Activated CD8-positive, alpha-beta memory T cell treated with anti-CD3 and anti-CD28 coated beads, Interleukin-2, amount 10 ng/mL, durations not matched to agents 7 days and 5 days (primary cell): Measurements from ENCODE around the gene GID4. TPM values are rescaled to one million over a fixed set of nuclear protein-coding genes. Genes with fewer than 3 reads are reported as not detected.
A peak's percentile ranks its signal among the peaks of the same experiment; 100 is the strongest.
"Not testable (repeated sequence)": the region's sequence is repeated elsewhere in the genome, so short reads cannot be mapped to it uniquely, and the experiment has no call there.

Experiments used
- ATAC-seq: fragments of 150-1000 bp; cut with Tn5 transposase; one replicate; pipeline ENCODE4 v1.10.0; 2021; ENCODE audit warnings: moderate library complexity
- CTCF ChIA-PET: fragments of 350-600 bp; sonication (Branson Sonifier 250); formaldehyde crosslinking; loops from one replicate; lab custom pipeline; 2021; ENCODE audit warnings: antibody characterized with exemption; lab: Charles Lee
- DNase-seq: peaks from one replicate; pipeline ENCODE4 v3.0.0-alpha.2; 2020
- H3K27ac Mint-ChIP-seq: one replicate; pipeline ENCODE4 v1.8.0; 2021; ENCODE audit warnings: mild to moderate bottlenecking, mixed read lengths
- H3K27me3 Mint-ChIP-seq: one replicate; pipeline ENCODE4 v1.8.0; 2021; ENCODE audit warnings: mixed read lengths
- H3K36me3 Mint-ChIP-seq: one replicate; pipeline ENCODE4 v1.8.0; 2021; ENCODE audit warnings: mild to moderate bottlenecking, mixed read lengths
- H3K4me1 Mint-ChIP-seq: one replicate; pipeline ENCODE4 v1.8.0; 2021; ENCODE audit warnings: mixed read lengths
- H3K4me3 Mint-ChIP-seq: one replicate; pipeline ENCODE4 v1.8.0; 2021; ENCODE audit warnings: mild to moderate bottlenecking, moderate library complexity, mixed read lengths
- H3K9me3 Mint-ChIP-seq: one replicate; pipeline ENCODE4 v1.8.0; 2022; ENCODE audit warnings: low read depth, mixed read lengths
- total RNA-seq, 2 experiments: library from RNA; stranded (reverse); gene quantifications; one replicate each; pipeline ENCODE4 v1.2.3, GENCODE V29; 2021

Gene GID4
- 10 to 100 TPM in 1 of 2 experiments, 1 to 10 TPM in 1; 8.7 to 11.0 TPM for total RNA-seq

- H3K36me3 Mint-ChIP-seq: peaks cover 2% of the 10 kb centered on the region
- CTCF ChIA-PET: interaction anchor here (0.7 to 1.3 kb wide), 4 partner anchors 14 to 360 kb away, joined by 3 to 4 read pairs (median 4); no protein-coding TSS in a partner anchor
- DNase-seq: peak; percentile 100
- H3K9me3 Mint-ChIP-seq: no peaks in the 10 kb centered on the region
- H3K4me3 Mint-ChIP-seq: peak within 1 kb of the TSS; percentile 90
- H3K4me1 Mint-ChIP-seq: peaks cover 58% of the 10 kb centered on the region
- peak; percentile 94 for ATAC-seq
- no peaks in the 10 kb centered on the region for H3K27me3 Mint-ChIP-seq
- peak within 1 kb of the TSS; percentile 89 for H3K27ac Mint-ChIP-seq
Observed at GRCh38 chr17:18038861-18039534, at the start of gene GID4, which contains the start of gene ATPAF2. GID4 (plus strand) TSS chr17:18039408; CDS start chr17:18039465, 57 bp downstream. ATPAF2 (minus strand) TSS chr17:18039168; CDS start chr17:18039013, 155 bp downstream.

DNA sequence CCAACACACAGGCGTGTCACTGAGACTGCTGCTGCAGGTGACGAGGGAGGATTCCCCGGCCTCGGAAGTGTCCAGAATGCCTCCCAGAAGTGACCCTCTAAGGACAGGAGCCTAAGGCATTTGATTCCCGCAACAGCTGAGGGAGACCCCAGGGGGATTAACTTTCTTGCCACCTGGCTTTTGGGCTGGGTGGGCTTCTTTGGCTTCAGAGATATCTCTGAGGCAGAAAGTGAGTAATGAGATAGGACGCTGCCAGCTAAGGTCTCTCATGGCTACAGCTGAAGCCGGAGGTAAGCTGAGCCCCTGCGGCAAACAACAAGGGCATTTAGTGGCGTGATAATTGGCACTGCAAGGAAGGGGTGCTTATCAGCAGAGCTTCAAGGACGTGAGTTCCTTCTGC lies 49.6 kb upstream of the GID4 start:
- Mint-ChIP-seq H3K4me3 (no peak overlapping the region), H3K36me3 (no peaks in the 10 kb centered on the region), H3K27me3 (no peaks in the 10 kb centered on the region), H3K27ac (no peak overlapping the region), H3K4me1 (no peaks in the 10 kb centered on the region), H3K9me3 (no peaks in the 10 kb centered on the region)
- DNase-seq: no peak
- CTCF ChIA-PET: no interaction called here
- no peak for ATAC-seq

GRCh38 chr17:17990282-17990681 lies 48.9 kb upstream of the GID4 start:
- CTCF ChIA-PET: no interaction called here
- H3K27ac Mint-ChIP-seq: no peak overlapping the region
- no peaks in the 10 kb centered on the region for H3K9me3 Mint-ChIP-seq

DNA sequence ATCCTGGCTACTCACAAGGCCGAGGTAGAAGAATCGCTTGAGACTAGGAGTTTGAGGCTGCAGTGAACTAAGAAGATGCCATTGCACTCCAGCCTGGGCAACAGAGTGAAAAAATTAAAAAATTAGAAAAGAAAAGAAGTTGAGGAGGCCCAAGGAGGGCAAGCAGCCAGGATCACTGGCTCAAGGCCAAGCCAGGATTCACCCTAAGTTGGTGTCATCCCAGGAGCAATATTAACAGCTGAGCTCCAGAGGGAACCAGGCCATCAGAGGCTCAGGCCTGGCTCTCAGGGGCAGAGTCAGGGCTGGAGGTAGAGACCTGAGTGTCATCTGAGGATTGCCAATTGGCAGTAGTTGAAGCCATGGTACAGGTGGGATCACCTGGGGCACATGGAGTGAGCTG lies 45.8 kb upstream of the GID4 start:
- ATAC-seq (no peak), DNase-seq (no peak)
- Mint-ChIP-seq H3K27me3 (no peaks in the 10 kb centered on the region), H3K36me3 (no peaks in the 10 kb centered on the region), H3K4me1 (no peaks in the 10 kb centered on the region), H3K9me3 (no peaks in the 10 kb centered on the region), H3K27ac (no peak overlapping the region), H3K4me3 (no peak overlapping the region)
- CTCF ChIA-PET: interaction anchor here (0.6 to 1.1 kb wide), 2 partner anchors 35 to 354 kb away, joined by 3 to 4 read pairs; no protein-coding TSS in a partner anchor

More at GRCh38 chr17:17990282-17990681, 48.9 kb upstream of the GID4 start:
- H3K27me3 Mint-ChIP-seq: no peaks in the 10 kb centered on the region
- ATAC-seq: no peak
- no peak overlapping the region for H3K4me3 Mint-ChIP-seq
- no peaks in the 10 kb centered on the region for H3K4me1 Mint-ChIP-seq
- H3K36me3 Mint-ChIP-seq: no peaks in the 10 kb centered on the region
- no peak for DNase-seq

DNA sequence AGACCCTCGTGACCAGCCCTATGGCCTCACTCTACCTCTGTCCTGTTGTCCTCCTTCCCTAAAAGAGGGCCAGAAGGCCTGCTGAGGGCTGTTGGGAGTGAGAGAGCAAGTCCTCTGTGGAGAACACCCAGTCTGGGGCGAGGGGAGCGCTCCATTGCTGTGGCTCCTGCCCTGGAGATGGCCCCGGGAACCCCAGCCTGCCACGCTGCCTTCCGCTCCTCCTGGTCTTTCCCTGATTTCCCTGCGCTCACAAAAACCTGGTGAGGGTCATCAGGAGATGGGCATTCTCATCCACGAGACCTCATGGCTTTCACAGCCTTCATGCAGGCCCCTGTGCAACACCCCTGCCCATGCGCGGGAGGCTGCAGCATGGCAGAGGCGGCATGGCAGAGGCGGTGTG lies 45.4 kb upstream of the GID4 start:
- H3K36me3 Mint-ChIP-seq: no peaks in the 10 kb centered on the region
- CTCF ChIA-PET: interaction anchor here (0.6 to 2.3 kb wide), 2 partner anchors 8 to 40 kb away, joined by 3 to 16 read pairs; no protein-coding TSS in a partner anchor

GRCh38 chr17:17994271-17995069 lies 44.7 kb upstream of the GID4 start:
- no peak overlapping the region for H3K27ac Mint-ChIP-seq
- DNase-seq: no peak
- CTCF ChIA-PET: interaction anchor here (0.6 to 2.3 kb wide), 2 partner anchors 9 to 39 kb away, joined by 3 to 16 read pairs; no protein-coding TSS in a partner anchor
- H3K27me3 Mint-ChIP-seq: no peaks in the 10 kb centered on the region
- ATAC-seq: peak; percentile 64
- H3K4me3 Mint-ChIP-seq: no peak overlapping the region
- H3K36me3 Mint-ChIP-seq: no peaks in the 10 kb centered on the region
- no peaks in the 10 kb centered on the region for H3K9me3 Mint-ChIP-seq
- H3K4me1 Mint-ChIP-seq: no peaks in the 10 kb centered on the region

More for the DNA sequence above, 45.4 kb upstream of the GID4 start:
- Mint-ChIP-seq H3K4me3 (no peak overlapping the region), H3K9me3 (no peaks in the 10 kb centered on the region), H3K27me3 (no peaks in the 10 kb centered on the region), H3K4me1 (no peaks in the 10 kb centered on the region), H3K27ac (no peak overlapping the region)
- no peak for DNase-seq
- no peak for ATAC-seq

DNA sequence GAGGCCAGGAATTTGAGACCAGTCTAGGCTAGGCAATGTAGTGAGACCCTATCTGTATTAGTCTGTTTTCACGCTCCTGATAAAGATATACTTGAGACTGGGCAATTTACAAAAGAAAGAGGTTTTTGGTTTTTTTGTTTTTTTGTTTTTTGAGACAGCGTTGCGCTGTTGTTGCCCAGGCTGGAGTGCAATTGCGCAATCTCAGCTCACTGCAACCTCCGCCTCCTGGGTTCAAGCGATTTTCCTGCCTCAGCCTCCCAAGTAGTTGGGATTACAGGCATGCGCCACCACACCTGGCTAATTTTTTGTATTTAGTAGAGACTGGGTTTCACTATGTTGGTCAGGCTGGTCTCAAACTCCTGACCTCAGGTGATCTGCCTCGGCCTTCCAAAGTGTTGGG lies 43.3 kb upstream of the GID4 start:
- CTCF ChIA-PET: interaction anchor here (2.3 kb wide), 1 partner anchor 38 kb away, joined by 16 read pairs; no protein-coding TSS in a partner anchor
- H3K4me3 Mint-ChIP-seq, DNase-seq, H3K4me1 Mint-ChIP-seq, H3K36me3 Mint-ChIP-seq, H3K27me3 Mint-ChIP-seq, ATAC-seq, H3K27ac Mint-ChIP-seq, H3K9me3 Mint-ChIP-seq: not testable (repeated sequence)

GRCh38 chr17:17998934-17999333 lies 40.3 kb upstream of the GID4 start:
- DNase-seq: no peak
- H3K4me3 Mint-ChIP-seq: no peak overlapping the region
- ATAC-seq: no peak
- H3K27me3 Mint-ChIP-seq: no peaks in the 10 kb centered on the region
- H3K9me3 Mint-ChIP-seq: no peaks in the 10 kb centered on the region
- H3K36me3 Mint-ChIP-seq: no peaks in the 10 kb centered on the region
- H3K27ac Mint-ChIP-seq: no peak overlapping the region
- CTCF ChIA-PET: no interaction called here
- H3K4me1 Mint-ChIP-seq: no peaks in the 10 kb centered on the region

- Mint-ChIP-seq H3K4me1 (no peaks in the 10 kb centered on the region), H3K36me3 (no peaks in the 10 kb centered on the region), H3K4me3 (no peak overlapping the region), H3K9me3 (no peaks in the 10 kb centered on the region), H3K27me3 (no peaks in the 10 kb centered on the region), H3K27ac (no peak overlapping the region)
- DNase-seq (no peak), ATAC-seq (no peak)
- CTCF ChIA-PET: no interaction called here
Observed at GRCh38 chr17:17999364-18000029, 39.7 kb upstream of the GID4 start.

DNA sequence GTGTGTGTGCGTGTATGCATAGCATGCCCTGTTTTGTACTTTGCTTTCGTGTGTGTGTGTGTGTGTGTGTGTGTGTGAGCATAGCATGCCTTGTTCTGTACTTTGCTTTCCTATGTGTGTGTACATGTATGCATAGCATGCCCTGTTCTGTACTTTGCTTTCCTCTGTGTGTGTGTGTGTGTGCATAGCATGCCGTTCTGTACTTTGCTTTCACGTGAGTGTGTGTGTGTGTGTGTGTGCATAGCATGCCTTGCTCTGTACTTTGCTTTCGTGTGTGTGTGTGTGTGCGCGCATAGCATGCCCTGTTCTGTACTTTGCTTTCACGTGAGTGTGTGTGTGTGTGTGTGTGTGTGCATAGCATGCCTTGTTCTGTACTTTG lies 39.2 kb upstream of the GID4 start:
- no peak overlapping the region for H3K4me3 Mint-ChIP-seq
- CTCF ChIA-PET: no interaction called here
- no peaks in the 10 kb centered on the region for H3K4me1 Mint-ChIP-seq
- no peaks in the 10 kb centered on the region for H3K27me3 Mint-ChIP-seq
- no peak overlapping the region for H3K27ac Mint-ChIP-seq
- no peaks in the 10 kb centered on the region for H3K36me3 Mint-ChIP-seq
- ATAC-seq (no peak), DNase-seq (no peak)
- no peaks in the 10 kb centered on the region for H3K9me3 Mint-ChIP-seq

DNA sequence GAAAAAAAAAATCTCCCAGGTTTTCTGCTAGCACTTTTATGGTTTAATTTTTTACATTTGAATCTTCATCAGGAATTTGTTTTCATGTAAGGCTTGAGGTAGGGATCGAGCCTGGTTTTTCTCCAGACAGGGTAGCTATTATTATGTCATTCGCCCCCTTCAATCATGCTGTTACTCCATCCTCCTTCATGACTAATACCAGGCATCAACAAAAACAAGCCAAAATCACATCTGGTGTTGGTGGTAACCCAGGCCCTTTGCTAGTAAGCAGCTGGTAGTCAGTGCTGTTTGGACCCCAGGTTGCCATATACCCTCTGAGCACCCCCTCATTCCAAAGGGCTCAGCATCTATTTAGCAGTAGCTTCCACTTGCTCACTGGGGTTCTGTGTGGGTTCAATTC lies 37.0 kb upstream of the GID4 start:
- no peaks in the 10 kb centered on the region for H3K36me3 Mint-ChIP-seq

GRCh38 chr17:18004345-18004744 lies 34.9 kb upstream of the GID4 start:
- no peak for ATAC-seq
- H3K4me3 Mint-ChIP-seq: no peak overlapping the region
- H3K36me3 Mint-ChIP-seq: no peaks in the 10 kb centered on the region
- CTCF ChIA-PET: interaction anchor here (1.0 to 1.5 kb wide), 2 partner anchors 116 to 363 kb away, joined by 3 read pairs; no protein-coding TSS in a partner anchor
- no peak overlapping the region for H3K27ac Mint-ChIP-seq
- no peaks in the 10 kb centered on the region for H3K27me3 Mint-ChIP-seq
- H3K4me1 Mint-ChIP-seq: peaks cover 8% of the 10 kb centered on the region
- no peaks in the 10 kb centered on the region for H3K9me3 Mint-ChIP-seq
- DNase-seq: no peak

More for the DNA sequence above, 37.0 kb upstream of the GID4 start:
- H3K27me3 Mint-ChIP-seq: no peaks in the 10 kb centered on the region
- H3K9me3 Mint-ChIP-seq: no peaks in the 10 kb centered on the region
- CTCF ChIA-PET: interaction anchor here (0.6 kb wide), 1 partner anchor 18 kb away, joined by 3 read pairs; no protein-coding TSS in a partner anchor
- no peak overlapping the region for H3K27ac Mint-ChIP-seq
- DNase-seq (no peak), ATAC-seq (no peak)
- no peak overlapping the region for H3K4me3 Mint-ChIP-seq
- peaks cover 8% of the 10 kb centered on the region for H3K4me1 Mint-ChIP-seq

DNA sequence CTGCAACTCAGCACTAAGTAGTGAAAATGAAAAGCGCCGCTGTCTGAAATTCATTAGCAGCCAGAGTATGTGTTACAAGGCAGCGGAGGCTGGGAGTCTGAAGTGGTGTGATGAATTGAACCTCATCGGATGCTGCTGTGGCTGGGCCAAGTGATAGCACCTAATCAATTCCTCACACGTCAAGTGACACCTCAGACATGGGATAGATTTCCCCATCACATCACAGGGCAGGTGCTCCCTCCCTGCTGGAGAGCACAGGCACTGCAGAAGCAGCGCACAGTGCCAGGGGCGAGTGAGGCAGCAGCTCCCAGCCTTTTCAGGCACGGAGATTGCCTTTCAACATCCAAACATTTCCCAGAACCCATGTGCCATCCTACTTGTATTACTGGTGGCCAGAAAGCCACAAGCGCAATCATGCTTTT lies 34.3 kb upstream of the GID4 start:
- ATAC-seq (no peak), DNase-seq (no peak)
- H3K36me3 Mint-ChIP-seq: no peaks in the 10 kb centered on the region
- no peaks in the 10 kb centered on the region for H3K9me3 Mint-ChIP-seq
- no peaks in the 10 kb centered on the region for H3K27me3 Mint-ChIP-seq
- peaks cover 8% of the 10 kb centered on the region for H3K4me1 Mint-ChIP-seq
- H3K27ac Mint-ChIP-seq: no peak overlapping the region
- CTCF ChIA-PET: interaction anchor here (1.5 kb wide), 1 partner anchor 116 kb away, joined by 3 read pairs; no protein-coding TSS in a partner anchor
- H3K4me3 Mint-ChIP-seq: no peak overlapping the region
